ENCODE measurements around the gene ADCY2. TPM values are rescaled to one million over a fixed set of nuclear protein-coding genes. Genes with fewer than 3 reads are reported as not detected.

The ADCY2 gene
- total and polyA plus RNA-seq, 9 of the 15 experiments (the other 6 are each of a cell fraction or from before 2014, with no cell fraction given): 0.01 to 0.15 (median 0.03) TPM; not detected in 5

DNA sequence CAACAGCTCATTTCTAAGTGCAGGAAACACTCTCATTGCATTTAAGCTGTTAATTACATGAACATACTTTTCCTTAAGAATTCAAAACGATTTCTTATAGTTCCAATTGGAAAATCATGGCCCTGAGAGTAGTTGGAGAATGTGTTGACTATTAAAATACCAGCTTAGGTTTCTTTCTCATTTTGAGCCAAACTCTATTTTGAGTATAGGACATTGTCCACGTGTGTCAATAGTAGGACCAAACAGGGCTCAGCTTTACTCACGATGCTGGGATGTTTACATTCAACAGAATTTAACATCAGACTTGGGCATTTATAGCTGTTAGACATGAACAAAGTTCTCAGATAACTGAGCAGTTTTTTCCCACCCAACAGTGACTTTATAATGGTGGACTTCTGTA lies 39.6 kb downstream of the ADCY2 start (continued):
- TF ChIP-seq, protein P1, sequence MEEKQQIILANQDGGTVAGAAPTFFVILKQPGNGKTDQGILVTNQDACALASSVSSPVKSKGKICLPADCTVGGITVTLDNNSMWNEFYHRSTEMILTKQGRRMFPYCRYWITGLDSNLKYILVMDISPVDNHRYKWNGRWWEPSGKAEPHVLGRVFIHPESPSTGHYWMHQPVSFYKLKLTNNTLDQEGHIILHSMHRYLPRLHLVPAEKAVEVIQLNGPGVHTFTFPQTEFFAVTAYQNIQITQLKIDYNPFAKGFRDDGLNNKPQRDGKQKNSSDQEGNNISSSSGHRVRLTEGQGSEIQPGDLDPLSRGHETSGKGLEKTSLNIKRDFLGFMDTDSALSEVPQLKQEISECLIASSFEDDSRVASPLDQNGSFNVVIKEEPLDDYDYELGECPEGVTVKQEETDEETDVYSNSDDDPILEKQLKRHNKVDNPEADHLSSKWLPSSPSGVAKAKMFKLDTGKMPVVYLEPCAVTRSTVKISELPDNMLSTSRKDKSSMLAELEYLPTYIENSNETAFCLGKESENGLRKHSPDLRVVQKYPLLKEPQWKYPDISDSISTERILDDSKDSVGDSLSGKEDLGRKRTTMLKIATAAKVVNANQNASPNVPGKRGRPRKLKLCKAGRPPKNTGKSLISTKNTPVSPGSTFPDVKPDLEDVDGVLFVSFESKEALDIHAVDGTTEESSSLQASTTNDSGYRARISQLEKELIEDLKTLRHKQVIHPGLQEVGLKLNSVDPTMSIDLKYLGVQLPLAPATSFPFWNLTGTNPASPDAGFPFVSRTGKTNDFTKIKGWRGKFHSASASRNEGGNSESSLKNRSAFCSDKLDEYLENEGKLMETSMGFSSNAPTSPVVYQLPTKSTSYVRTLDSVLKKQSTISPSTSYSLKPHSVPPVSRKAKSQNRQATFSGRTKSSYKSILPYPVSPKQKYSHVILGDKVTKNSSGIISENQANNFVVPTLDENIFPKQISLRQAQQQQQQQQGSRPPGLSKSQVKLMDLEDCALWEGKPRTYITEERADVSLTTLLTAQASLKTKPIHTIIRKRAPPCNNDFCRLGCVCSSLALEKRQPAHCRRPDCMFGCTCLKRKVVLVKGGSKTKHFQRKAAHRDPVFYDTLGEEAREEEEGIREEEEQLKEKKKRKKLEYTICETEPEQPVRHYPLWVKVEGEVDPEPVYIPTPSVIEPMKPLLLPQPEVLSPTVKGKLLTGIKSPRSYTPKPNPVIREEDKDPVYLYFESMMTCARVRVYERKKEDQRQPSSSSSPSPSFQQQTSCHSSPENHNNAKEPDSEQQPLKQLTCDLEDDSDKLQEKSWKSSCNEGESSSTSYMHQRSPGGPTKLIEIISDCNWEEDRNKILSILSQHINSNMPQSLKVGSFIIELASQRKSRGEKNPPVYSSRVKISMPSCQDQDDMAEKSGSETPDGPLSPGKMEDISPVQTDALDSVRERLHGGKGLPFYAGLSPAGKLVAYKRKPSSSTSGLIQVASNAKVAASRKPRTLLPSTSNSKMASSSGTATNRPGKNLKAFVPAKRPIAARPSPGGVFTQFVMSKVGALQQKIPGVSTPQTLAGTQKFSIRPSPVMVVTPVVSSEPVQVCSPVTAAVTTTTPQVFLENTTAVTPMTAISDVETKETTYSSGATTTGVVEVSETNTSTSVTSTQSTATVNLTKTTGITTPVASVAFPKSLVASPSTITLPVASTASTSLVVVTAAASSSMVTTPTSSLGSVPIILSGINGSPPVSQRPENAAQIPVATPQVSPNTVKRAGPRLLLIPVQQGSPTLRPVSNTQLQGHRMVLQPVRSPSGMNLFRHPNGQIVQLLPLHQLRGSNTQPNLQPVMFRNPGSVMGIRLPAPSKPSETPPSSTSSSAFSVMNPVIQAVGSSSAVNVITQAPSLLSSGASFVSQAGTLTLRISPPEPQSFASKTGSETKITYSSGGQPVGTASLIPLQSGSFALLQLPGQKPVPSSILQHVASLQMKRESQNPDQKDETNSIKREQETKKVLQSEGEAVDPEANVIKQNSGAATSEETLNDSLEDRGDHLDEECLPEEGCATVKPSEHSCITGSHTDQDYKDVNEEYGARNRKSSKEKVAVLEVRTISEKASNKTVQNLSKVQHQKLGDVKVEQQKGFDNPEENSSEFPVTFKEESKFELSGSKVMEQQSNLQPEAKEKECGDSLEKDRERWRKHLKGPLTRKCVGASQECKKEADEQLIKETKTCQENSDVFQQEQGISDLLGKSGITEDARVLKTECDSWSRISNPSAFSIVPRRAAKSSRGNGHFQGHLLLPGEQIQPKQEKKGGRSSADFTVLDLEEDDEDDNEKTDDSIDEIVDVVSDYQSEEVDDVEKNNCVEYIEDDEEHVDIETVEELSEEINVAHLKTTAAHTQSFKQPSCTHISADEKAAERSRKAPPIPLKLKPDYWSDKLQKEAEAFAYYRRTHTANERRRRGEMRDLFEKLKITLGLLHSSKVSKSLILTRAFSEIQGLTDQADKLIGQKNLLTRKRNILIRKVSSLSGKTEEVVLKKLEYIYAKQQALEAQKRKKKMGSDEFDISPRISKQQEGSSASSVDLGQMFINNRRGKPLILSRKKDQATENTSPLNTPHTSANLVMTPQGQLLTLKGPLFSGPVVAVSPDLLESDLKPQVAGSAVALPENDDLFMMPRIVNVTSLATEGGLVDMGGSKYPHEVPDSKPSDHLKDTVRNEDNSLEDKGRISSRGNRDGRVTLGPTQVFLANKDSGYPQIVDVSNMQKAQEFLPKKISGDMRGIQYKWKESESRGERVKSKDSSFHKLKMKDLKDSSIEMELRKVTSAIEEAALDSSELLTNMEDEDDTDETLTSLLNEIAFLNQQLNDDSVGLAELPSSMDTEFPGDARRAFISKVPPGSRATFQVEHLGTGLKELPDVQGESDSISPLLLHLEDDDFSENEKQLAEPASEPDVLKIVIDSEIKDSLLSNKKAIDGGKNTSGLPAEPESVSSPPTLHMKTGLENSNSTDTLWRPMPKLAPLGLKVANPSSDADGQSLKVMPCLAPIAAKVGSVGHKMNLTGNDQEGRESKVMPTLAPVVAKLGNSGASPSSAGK (IDR thresholded peaks at IDR 0.05): no peak

All from K562 (cell line).